Body of pancreas (tissue), 4 donors: ENCODE results near the gene SORT1. TPM values are rescaled to one million over a fixed set of nuclear protein-coding genes. Genes with fewer than 3 reads are reported as not detected.

Experiments used
- ATAC-seq: fragments of 150-250 bp; one replicate; pipeline ENCODE4 v1.9.1; 2016
- DNase-seq, 4 donors: peaks; one replicate each; pipeline ENCODE4 v3.0.0-alpha.2; 2019
- H3K27ac ChIP-seq, 4 donors: fragments of 200-600 bp; sonication (generic); 1 replicate in 3 of 4; 2 replicates in 1 of 4; pipeline versions ENCODE4 v1.5.1 to v1.6.1; 2016 to 2019; ENCODE audit warnings: mild to moderate bottlenecking in 1 of 4, mixed read lengths in 1 of 4, moderate library complexity in 1 of 4
- H3K27me3 ChIP-seq, 2 donors: fragments of 200-600 bp; sonication (generic); one replicate each; pipeline ENCODE4 v1.6.0; 2016; ENCODE audit warnings: mild to moderate bottlenecking in 1 of 2
- H3K36me3 ChIP-seq, 2 donors: fragments of 200-600 bp; sonication (generic); replicated peaks in 1 of 2; 2 replicates each; pipeline ENCODE4 v1.5.1; 2016; ENCODE audit warnings: low read depth in 2 of 2; ENCODE audit not compliant: insufficient read depth in 1 of 2
- H3K4me1 ChIP-seq: fragments of 200-600 bp; sonication (generic); one replicate; pipeline ENCODE4 v1.6.0; 2016
- H3K4me3 ChIP-seq, 2 donors: fragments of 200-600 bp; sonication (generic); 1 replicate in 1 of 2; 2 replicates in 1 of 2; pipeline ENCODE4 v1.5.1; 2016 to 2019
- H3K9me3 ChIP-seq, 3 donors: fragments of 200-600 bp; sonication (generic); 1 replicate in 2 of 3; 2 replicates in 1 of 3; pipeline ENCODE4 v1.5.1; 2016
- CTCF ChIP-seq, 7 experiments: fragments of 450-650 bp in 4 of 7; fragments of 200-600 bp in 3 of 7; sonication (generic) in 3 of 7; IDR thresholded peaks; one replicate each; pipeline ENCODE4 v1.5.1; 2016 to 2019; ENCODE audit warnings: antibody characterized with exemption in 7 of 7
- POLR2A ChIP-seq, 3 donors: fragments of 450-650 bp; IDR thresholded peaks; one replicate each; pipeline ENCODE4 v1.6.1; 2016; ENCODE audit warnings: antibody characterized with exemption in 3 of 3, mild to moderate bottlenecking in 2 of 3
- WGBS, 2 donors: methylation state at CpG; one replicate each; pipeline ENCODE4 v1.1.5; 2017; 5-methylcytosine and 5-hydroxymethylcytosine counted together
- intact Hi-C: fragments of 100-400 bp; cut with DNase I; formaldehyde crosslinking; loops from one replicate; pipeline ENCODE4 v1.15.1; 2023
- total RNA-seq, 2 donors: library from RNA; depleted of rRNA; stranded (reverse); fragments of >200 nt; gene quantifications; one replicate each; pipeline ENCODE4 v1.1.0, GENCODE V29; 2016

SORT1 gene
- total RNA-seq, 2 donors from 2014 or later: 23.6 to 24.7 TPM

- intact Hi-C loops: no loop called here
- Histone ChIP-seq H3K4me1 (peaks cover 30% of the 10 kb centered on the region), H3K27ac (peak within 1 kb of the TSS; percentile 76 to 90 (median 84)), H3K27me3 (no peaks in the 10 kb centered on the region), H3K4me3 (peak within 1 kb of the TSS; percentile 63 to 78), H3K9me3 (no peaks in the 10 kb centered on the region), H3K36me3 (no peaks in the 10 kb centered on the region)
- TF ChIP-seq POLR2A (IDR thresholded peaks at IDR 0.05) (peak; percentile 62 to 93 (median 92)), CTCF (IDR thresholded peaks at IDR 0.05) (no peak)
- 0 to 1% methylated on average over 30 to 50 of the region's 50 CpGs for WGBS, 2 donors
- ATAC-seq: peak; percentile 99
- DNase-seq: peak; percentile 96 to 99 (median 96)
Measured at GRCh38 chr1:109426281-109427170, 28.8 kb upstream of the SORT1 start, which contains the start of gene PSMA5. PSMA5 (minus strand) TSS chr1:109426448; CDS start chr1:109426330, 118 bp downstream.

GRCh38 chr1:109425391-109426280 lies 27.9 kb upstream of the SORT1 start:
- peak overlapping the region; percentile 76 to 90 (median 84) for H3K27ac ChIP-seq
- H3K36me3 ChIP-seq: peaks cover 0 to 3% of the 10 kb centered on the region in 2 donors
- no peak for TF ChIP-seq CTCF (IDR thresholded peaks at IDR 0.05)
- no peak for TF ChIP-seq POLR2A (IDR thresholded peaks at IDR 0.05)
- peak; percentile 29 for ATAC-seq
- H3K9me3 ChIP-seq: no peaks in the 10 kb centered on the region
- peak in 3 of 4 donors; percentile 50 to 59 (median 52) for DNase-seq
- H3K4me1 ChIP-seq: peaks cover 30% of the 10 kb centered on the region
- H3K4me3 ChIP-seq: peak overlapping the region; percentile 63 to 78
- intact Hi-C loops: no loop called here
- 1% methylated on average over 15 to 32 of the region's 32 CpGs for WGBS, 2 donors
- no peaks in the 10 kb centered on the region for H3K27me3 ChIP-seq

- Histone ChIP-seq H3K27ac (no peak overlapping the region), H3K4me1 (peaks cover 30% of the 10 kb centered on the region), H3K9me3 (no peaks in the 10 kb centered on the region), H3K36me3 (peaks cover 0 to 3% of the 10 kb centered on the region in 2 donors), H3K27me3 (no peaks in the 10 kb centered on the region), H3K4me3 (no peak overlapping the region)
- ATAC-seq (no peak), DNase-seq (no peak)
- TF ChIP-seq CTCF (IDR thresholded peaks at IDR 0.05): no peak
- intact Hi-C loops: no loop called here
- 52 to 66% methylated on average over 2 of the region's 2 CpGs for WGBS, 2 donors
Measured at GRCh38 chr1:109423498-109423897, 25.8 kb upstream of the SORT1 start.

GRCh38 chr1:109412551-109412950 lies 14.8 kb upstream of the SORT1 start:
- no peaks in the 10 kb centered on the region for H3K27me3 ChIP-seq
- intact Hi-C loops: no loop called here
- 80 to 85% methylated on average over 2 of the region's 2 CpGs for WGBS, 2 donors
- no peak for DNase-seq
- peaks cover 4 to 56% of the 10 kb centered on the region in 2 donors for H3K36me3 ChIP-seq
- H3K27ac ChIP-seq: no peak overlapping the region
- TF ChIP-seq POLR2A (IDR thresholded peaks at IDR 0.05) (no peak), CTCF (IDR thresholded peaks at IDR 0.05) (no peak)
- no peaks in the 10 kb centered on the region for H3K9me3 ChIP-seq
- H3K4me1 ChIP-seq: no peaks in the 10 kb centered on the region
- ATAC-seq: no peak
- H3K4me3 ChIP-seq: no peak overlapping the region
